Anterior cingulate cortex (tissue), 58 donors: ENCODE measurements around the gene SMPD3.

Source experiments
- DNase-seq, 58 donors: peaks; one replicate each; lab custom pipeline; 2025; lab: John Stamatoyannopoulos, UW

The SMPD3 gene

DNA sequence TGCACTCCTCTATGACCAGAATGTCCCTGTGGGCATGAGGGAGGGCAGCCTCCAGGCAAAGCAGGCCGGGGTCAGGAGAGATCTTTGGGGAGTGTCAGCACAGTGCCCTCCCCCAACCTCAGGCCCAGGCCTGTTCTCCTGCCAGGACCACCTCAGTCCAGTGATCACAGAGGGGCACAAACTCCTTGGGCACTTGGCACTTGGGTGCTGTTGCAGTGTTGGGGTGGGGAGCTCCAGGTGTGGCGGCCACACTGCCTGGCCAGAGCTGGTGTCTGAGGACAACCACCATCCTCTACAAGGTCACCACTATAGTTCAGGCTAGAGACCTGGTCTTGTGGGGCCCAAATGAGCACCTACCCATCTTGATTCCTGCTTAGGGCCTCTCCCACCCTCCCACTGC lies 37.2 kb downstream of the SMPD3 start:
- DNase-seq: no peak

DNA sequence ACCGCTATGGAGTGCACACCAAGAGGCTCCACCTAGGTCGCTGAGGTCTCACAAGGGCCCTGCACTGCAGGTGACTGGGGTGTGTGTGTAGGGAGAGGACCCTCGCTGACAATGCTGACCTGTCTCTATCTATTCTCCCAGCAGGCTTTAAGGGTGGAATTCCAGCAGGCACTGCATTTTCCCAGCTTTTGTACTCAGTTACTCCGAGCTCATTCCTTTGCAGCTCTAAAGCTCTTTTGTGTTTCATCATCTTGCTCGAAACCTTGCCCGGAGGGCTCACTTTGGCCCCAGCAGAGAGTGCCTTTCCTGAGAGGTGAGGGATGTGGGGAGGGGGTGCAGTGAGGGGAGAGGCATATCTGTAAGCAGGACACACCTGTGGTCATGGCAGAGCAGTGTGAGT lies 39.3 kb downstream of the SMPD3 start:
- DNase-seq: no peak

DNA sequence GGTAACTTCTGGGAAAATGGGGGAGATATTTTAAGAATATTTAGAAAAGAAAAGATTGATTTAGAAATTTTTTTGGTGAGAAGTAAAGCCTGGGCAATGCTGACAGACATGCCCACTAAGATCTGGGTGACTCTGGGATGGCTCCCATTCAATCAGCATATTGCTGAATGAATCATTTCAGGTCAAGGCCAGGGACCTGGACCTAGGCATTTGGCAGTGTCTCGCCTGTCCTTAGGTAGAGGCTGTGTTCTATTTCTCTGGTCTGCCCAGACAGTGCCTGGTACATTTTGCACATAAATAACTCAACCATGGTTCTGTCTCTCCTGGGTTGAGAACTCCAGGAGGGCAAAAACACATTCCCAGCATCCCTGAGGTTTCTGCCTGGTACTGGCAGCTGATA lies 39.9 kb downstream of the SMPD3 start:
- DNase-seq: no peak

DNA sequence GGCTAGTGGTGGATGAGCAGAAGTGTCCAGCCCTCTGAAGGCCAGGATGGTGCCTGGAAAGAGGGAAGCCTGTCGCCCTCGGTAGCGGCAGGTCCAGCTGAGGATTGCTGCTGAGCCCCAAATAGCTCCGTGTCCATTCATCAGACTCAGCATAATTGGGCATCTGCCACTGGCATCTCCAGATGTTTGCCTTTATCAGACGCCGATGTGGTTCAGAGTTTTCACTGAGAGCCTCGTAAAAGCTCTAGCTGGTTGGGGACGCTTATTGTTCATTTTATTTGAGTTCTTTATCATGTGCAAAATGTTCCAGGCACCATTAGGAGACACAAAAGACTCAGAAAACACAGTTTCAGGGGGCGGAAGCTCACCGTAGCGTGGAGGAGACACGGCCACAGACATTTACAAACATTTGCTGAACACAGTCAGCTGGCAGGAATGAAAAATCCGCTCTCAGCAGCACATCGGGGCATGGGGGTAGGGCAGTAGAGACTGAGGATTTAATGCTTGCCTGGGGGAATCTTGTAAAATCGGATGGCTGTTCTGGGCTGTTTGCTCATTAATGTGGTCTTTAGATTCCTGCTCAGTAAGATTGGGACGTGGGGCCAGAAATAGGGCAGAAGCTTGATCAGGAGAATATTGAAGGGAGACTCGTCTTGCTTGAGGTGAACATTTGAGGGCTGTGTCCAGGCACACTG lies 41.7 kb downstream of the SMPD3 start:
- DNase-seq: peak in 5 of 58 donors; percentile 3 to 50 (median 7)

DNA sequence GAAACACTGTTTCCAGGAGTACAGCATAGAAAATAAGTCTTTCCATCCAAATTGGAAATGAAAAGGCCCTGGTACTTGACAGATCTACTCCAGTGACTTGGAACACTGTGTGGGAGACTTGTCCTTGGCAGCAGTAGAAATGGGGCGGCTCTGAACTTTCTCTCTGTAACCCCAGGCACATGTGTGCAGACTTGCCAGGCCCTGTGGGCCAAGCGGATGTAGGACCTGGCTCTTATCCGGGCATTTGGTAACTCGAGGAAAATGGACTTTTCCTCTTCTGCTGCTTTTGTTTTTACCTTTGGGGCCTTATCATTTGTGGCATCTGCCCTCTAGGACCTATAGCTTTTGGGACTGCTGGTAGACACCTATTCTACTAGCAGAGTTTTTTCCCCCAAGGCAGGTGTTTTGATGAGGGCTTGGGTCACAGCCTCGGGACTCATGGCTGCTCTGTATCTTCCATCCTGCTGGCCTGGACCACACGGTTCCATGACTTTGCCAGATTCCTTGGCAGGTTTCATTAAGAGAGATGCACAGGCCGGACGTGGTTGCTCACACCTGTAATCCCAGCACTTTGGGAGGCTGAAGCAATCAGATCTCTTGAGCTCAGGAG lies 43.5 kb downstream of the SMPD3 start:
- no peak for DNase-seq

DNA sequence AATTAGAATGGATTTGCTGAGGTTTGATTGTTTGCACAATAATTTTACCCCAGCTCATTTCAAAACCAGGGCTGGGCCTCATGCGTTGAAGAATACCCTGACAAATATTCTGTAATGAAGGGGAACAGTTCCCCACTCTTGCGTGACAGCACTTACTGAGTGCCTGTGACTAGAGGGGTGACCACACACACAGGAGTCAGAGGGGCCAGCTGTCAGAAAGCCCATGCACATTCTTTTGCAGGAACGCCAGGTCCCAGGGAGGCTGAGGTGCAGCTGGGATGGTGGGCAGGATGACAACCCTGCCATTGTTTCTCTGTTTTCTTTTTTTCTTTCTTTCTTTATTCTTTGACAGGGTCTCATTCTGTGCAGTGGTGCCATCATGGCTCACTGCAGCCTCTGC lies 44.6 kb downstream of the SMPD3 start:
- DNase-seq: no peak

DNA sequence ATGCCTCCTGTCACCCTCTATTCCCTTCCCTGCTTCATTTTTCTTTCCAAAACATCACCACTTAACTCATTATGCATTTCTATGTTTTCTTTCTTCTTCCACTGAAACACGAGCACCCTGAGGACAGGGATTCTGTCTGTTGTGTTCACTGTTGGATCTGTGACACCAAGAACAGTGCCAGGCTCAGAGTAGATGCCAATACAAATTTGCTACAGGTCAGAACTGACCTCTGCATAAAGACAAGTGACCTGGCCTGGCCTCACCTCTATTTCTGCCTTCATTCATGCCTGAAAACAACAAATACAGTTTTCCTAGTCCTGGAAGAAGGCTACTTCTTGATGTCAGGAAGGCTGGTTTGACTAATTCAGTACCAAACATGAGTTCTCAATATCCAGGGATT lies 45.1 kb downstream of the SMPD3 start:
- no peak for DNase-seq

DNA sequence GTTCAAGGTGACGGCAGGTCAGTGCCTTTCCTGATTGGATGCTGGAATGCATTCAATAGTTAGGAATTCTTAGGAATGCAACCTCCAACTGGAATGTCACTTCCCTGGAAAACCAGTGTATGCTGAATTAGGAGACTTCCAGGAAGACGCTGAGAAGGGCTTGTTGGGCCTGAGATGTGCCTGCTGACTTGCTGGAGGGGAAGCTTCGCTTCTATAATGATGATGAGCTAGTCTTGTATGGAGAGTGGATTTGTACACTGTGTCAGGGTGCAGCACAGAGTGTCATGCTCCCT lies 45.6 kb downstream of the SMPD3 start:
- DNase-seq: no peak

DNA sequence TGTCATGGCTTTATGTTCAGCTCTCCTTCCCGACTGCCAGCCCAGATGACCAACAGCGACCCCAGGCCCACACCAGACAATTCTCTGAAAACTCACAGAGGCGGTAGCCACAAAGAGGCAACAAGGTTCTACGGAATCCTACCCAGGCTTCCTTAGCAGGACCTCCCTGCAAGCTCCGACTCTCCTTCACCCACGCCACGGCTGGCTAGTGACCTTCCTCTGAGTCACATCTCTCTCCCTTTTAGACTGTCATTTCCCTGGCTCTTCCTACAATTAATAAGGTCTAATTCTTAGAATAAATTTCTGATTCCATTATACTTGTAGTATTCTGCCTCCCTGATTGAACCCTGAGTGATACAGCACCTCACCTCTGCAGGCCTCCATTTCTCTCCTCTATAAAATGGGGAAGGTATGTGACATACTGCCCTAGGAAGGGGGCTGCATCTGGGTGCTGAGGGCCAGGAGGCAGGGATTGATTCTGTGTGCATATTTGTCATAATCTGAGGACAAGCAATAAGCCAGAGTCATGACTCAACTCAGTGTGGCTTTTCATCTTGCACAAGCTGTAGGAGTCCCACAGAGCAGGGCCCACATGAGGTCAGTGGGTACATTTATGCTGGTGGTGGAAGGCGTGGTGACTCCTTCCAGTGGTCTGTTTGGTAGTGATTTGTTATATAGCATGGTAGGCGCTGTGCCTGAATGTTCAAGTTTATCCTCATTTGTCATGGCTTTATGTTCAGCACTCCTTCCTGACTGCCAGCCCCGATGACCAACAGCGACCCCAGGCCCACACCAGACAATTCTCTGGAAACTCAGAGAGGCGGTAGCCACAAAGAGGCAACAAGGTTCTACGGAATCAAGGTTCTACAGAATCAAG lies 46.2 kb downstream of the SMPD3 start:
- no peak for DNase-seq

DNA sequence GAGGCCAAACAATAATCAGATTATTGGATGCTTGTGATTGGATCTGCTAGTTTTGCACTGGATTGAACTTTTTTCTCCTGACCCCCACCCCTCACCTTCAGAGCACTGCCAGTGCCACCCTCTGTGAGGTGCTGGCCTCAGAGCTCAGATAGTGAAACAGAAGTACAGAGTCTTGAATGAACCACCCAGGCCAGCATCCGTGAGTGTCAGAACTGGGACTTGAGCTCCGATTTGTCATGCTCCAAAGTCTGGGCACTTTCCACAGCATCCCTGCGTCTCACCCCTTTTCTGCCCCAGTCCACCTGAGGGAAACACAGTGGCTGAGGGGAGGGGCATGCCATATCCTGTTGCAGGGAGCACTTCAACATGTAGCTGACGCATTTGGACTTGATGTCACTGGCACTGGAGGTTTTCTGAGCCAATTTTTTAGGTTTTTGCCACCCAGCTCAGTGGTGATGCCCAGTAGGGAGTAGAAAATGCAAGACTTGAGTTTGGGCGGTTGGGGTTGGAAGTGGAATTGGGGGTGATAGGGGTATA lies 47.3 kb downstream of the SMPD3 start:
- DNase-seq: no peak

DNA sequence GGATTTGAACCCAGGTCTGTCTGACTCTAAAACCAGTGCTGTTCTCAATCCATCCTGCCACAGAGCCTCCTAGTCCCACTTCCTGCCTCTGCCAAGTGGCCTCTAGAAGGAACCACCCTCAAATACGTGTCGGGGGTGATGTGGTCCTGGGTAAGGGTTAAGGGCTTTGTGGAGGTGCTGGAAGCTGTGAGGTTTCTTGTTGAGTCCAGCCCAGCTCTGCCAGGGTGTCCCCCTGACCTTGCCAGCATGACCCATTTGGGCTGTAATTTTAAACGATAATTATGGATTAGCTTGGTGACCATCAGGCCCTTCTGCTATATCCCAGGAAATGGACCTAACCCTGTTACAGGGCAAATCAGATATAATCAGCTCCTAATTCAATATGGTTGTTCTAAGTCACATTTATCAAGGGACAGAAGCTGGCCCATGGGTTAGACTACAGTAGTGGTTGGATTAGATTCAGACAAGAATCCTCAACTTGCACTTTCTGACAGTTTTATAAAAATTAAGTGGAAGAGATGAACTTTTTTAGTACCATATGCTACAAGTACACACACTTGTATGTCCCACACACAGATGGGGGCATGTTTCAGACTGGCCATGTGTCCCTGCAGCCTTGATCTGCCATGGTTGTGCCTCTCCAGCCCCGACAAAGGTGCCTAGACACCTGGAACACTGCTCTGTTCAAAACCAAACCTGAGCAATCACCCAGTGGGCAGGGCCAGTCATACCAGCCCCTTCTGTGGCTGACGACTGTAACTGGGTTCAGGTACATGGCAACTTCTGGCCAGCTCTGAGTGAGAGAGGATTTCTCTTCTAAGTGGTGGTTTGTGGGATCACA lies 48.0 kb downstream of the SMPD3 start:
- DNase-seq: no peak

DNA sequence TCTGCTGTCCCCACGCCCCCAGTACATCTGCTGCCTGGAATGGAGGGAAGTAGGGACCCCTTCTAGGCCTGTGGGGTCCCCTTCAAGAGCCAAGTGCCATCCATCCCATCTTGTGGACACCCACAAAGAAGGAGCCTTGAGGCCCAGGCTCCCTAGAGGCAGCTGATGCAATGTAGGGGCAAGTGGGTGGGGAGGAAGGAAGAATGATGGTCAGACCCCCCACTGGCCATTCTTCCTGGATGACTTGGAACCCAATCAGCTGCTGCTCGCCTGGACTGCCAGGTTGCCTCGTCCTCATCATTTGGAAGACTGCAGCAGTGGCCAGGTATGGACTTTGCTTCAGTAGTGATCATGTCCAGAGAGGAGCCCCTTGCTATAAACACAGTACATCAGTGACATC lies 48.9 kb downstream of the SMPD3 start:
- DNase-seq: no peak

DNA sequence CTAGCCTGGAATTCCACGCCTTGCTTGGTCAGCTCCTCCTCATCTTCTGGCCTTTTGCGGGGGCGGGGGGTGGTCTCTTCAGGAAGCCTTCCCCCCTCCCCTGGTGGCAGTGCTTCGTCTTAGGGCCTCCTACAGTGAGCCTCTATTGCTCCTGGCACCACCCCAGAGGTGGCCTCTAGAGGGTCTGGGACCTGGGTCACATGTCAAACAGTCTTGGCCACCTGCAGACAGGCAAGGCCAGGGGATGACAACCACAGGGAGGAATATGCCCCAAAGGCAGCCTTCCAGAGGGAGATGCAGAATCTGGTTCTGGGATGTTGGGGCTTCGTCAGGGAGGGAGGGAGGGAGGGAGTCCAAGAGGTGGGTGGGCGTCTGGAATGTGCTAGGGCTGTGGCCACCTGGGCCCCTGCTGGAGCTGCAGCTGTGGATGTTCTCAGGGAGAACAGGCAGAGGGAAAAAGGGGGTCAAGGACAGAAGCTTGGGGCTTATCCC lies 50.6 kb downstream of the SMPD3 start:
- DNase-seq: no peak

DNA sequence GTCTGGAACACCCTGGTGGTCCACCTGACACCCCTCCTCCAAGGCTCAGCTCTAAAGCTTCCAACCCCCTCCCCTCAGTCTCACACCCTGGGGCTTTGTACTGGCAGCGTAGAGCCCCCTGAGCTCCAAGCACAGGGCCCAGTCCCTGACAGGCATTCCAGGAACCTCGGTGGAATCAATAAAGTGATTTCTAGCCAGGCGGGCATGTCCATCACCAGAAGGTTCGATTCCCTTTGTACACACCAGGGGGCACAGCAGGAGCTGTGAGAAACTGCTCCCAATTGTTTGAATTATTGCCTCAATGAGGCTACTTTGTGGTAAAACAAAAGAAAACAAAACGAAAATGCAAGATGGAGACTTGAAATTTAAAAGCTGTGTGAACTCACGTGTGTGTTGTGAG lies 51.8 kb downstream of the SMPD3 start:
- no peak for DNase-seq

DNA sequence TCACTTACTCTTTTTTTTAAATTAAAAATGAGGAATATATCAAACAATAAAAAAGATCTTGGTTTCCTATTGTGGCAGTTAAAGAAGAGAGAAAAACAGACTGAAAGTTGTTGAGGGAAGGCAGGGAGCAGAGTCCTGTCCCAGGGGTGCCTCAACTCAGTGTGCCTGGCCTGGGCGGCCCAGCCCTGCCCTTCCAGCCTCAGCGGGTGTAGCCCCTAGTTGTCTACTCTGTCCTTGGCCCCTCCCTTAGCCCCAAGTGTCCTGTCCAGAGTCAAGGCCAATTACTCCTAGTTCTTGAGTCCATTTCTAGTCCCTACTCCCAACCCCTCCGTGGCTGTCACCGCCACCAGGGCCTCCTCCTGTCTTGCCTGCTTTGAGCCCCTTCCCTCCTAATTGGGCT lies 52.5 kb downstream of the SMPD3 start:
- no peak for DNase-seq

DNA sequence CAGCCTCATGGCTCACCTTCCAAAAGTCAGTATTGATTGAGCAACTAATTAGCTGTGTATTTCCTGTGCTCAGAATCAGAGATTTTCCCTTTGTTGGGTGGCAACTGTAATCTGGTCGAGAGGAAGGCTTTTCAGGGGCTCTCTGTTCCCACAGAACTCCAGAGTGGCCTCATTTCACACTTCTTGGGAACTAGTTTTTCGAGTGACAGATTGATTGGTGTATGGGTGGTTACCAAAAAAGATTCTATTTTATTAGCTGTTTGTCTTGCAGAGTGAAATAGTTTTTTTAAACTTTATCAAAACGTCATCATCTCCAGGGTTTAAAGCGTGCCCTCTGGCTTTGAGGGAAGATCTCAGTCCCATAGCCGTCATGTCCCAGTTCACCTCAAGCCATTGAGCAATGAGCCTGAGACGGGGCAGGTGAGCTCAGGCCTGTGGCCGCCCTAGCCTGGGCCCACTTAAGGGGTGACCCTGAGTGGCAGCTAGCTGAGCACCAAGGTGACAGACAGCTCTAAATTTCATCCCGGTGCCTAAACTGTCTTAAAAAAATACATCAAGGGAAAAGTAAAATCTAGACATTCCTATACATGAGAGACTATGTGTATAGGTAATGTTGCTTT lies 53.0 kb downstream of the SMPD3 start:
- DNase-seq: no peak

DNA sequence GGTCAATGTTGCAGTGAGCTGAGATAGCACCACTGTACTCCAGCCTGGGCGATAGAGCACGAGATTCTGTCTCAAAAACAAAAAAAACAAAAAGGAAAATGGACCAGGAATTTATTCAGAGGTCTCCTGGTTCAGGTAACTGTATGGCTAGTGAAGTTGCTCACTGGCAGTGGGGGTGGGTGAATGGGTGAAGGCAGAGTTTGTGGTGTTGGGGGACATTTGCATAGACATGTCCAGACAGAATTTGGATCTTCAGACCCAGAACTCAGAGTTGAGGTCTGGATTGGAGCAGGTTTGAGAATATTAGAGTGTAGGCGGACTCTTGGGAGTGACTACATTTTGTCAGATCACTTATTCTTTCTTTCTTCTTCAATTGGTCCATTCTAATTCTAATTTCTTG lies 55.0 kb downstream of the SMPD3 start:
- no peak for DNase-seq

DNA sequence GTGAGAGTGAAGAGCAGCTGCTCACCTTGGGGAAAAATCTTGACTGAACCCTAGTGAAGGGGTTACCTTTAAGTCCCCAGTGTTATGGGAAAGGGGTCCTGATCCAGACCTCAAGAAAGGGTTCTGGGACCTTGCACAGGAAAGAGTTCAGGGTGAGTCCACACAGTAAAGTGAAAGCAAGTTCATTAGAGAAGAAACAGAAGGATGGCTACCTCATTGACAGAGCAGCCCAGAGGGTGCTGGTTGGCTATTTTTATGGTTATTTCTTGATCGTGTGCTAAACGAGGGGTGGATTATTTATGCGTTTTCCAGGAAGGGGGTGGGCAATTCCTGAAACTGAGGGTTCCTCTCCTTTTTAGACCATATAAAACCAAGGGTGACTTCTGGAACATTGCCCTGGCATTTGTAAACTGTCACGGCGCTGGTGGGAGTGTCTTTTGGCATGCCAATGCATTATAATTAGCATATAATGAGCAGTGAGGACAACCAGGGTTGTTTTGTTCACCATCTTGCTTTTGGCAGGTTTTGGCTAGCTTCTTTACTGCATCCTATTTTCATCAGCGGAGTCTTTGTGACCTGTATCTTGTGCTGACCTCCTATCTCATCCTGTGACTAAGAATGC lies 58.4 kb downstream of the SMPD3 start:
- DNase-seq: no peak

DNA sequence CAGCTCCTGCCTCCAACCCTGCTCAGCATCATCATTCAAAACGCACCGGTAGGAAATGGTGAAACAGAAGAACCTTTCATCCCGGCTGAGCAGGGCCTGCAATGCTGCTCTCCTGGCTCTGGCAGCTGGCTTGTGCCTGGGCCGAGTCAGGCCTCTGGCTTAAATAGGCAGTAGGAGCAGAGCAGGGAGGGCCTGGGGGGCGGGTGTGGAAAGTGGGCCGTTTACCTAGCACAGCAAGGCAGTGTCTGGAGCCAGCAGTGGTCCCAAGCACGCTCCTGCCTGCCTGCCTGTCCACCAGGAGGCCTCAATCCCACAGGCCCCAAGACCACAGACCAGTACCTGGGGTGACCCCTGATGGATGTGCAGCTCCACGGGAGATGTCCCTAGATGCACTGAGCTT lies 59.3 kb downstream of the SMPD3 start:
- peak in 5 of 58 donors; percentile 15 to 29 (median 26) for DNase-seq

DNA sequence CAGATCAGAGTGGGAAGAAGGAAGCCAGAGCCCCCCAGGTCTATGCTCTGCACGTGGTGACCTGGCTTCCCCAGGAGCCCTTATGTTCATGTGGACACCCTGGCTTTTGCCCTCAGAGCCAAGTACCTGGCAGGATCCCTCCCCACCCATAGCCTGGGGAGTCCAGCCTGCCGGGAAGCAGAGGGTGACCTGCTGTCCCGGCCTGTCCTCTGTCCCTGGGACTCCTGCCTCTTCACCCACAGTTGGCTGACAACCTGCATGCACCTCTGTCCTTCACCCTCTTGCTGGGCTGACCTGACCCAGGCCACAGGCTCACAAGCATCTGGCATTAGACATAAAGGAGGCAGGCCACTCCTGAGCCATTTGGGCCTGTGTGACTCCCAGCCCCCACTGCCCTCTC lies 60.2 kb downstream of the SMPD3 start:
- DNase-seq: no peak
